Measurements from ENCODE around the gene PLIN3.
A peak's percentile ranks its signal among the peaks of the same experiment; 100 is the strongest.

GRCh38 chr19:4791183-4792018 lies 76.1 kb downstream of the PLIN3 start, which contains the start of gene FEM1A:
- peak; percentile 96 to 98 for TF ChIP-seq CTCF (conservative IDR thresholded peaks at IDR 0.05; ENCODE audit: low read depth in 2 of 2)
- no peak for TF ChIP-seq EZH2phosphoT487 (IDR thresholded peaks at IDR 0.05; ENCODE audit: unreplicated experiment)
- TF ChIP-seq POLR2AphosphoS5 (IDR thresholded peaks at IDR 0.05; ENCODE audit: low read depth) = peak; percentile 60
- no peak for TF ChIP-seq JUNB (IDR thresholded peaks at IDR 0.05; ENCODE audit: unreplicated experiment)
- TF ChIP-seq CREB1 (CRISPR knock-in tag; IDR thresholded peaks at IDR 0.05; ENCODE audit: low read depth) = peak; percentile 99
- TF ChIP-seq REST (IDR thresholded peaks at IDR 0.05; ENCODE audit: unreplicated experiment) = no peak
- no peak for TF ChIP-seq EZH2 (IDR thresholded peaks at IDR 0.05; ENCODE audit: low read depth, unreplicated experiment)
- no peak; the same call in 1 of the 2 replicates for TF ChIP-seq ZNF331 (CRISPR knock-in tag; IDR thresholded peaks at IDR 0.05; ENCODE audit: low read depth)
- TF ChIP-seq STAT1 (IDR thresholded peaks at IDR 0.05; ENCODE audit: unreplicated experiment) = no peak
- TF ChIP-seq ETS1 (IDR thresholded peaks at IDR 0.05) = peak; percentile 100
- TF ChIP-seq NANOG (IDR thresholded peaks at IDR 0.05; ENCODE audit: borderline replicate concordance) = no peak

Measured in GM23338 (cell line).